GM11168 (cell line): ENCODE results near the gene KPNA2.

Experiments
- in situ Hi-C: fragments of 300-500 bp; cut with MboI; formaldehyde crosslinking; loops from one replicate; pipeline ENCODE4 v1.12.0; 2022; ENCODE audit warnings: low sequenced_read_pairs; ENCODE audit not compliant: unreplicated experiment

Gene KPNA2

GRCh38 chr17:68095205-68095811, 59.8 kb downstream of the KPNA2 start:
- in situ Hi-C loops = no loop called here

- in situ Hi-C loops = no loop called here
Observed at GRCh38 chr17:68096111-68096510, 60.6 kb downstream of the KPNA2 start.
